Nephron progenitor cell (in vitro differentiated cells): ENCODE measurements around the gene SNX20.

Experiments used
- DNase-seq: peaks from one replicate; pipeline ENCODE4 v3.0.0; 2021
- H3K27ac Mint-ChIP-seq: 2 replicates; pipeline ENCODE4 v1.8.0; 2021; ENCODE audit warnings: mild to moderate bottlenecking, moderate library complexity, mixed read lengths
- H3K27me3 Mint-ChIP-seq: 2 replicates; pipeline ENCODE4 v1.8.0; 2021; ENCODE audit warnings: mild to moderate bottlenecking, low read depth, mixed read lengths; ENCODE audit not compliant: poor library complexity
- H3K36me3 Mint-ChIP-seq: 2 replicates; pipeline ENCODE4 v1.8.0; 2021; ENCODE audit warnings: low read depth, mixed read lengths
- H3K4me1 Mint-ChIP-seq: 2 replicates; pipeline ENCODE4 v1.8.0; 2021; ENCODE audit warnings: mixed read lengths
- H3K4me3 Mint-ChIP-seq: 2 replicates; pipeline ENCODE4 v1.8.0; 2021; ENCODE audit warnings: mild to moderate bottlenecking, moderate library complexity, mixed read lengths
- H3K9me3 Mint-ChIP-seq: 2 replicates; pipeline ENCODE4 v1.8.0; 2021; ENCODE audit warnings: mild to moderate bottlenecking, moderate library complexity, mixed read lengths
- TF ChIP-seq, protein P1 (sequence below): fragments of 200-600 bp; sonication (generic); IDR thresholded peaks from 2 replicates; pipeline ENCODE4 v1.5.0; 2021; ENCODE audit warnings: antibody characterized with exemption

SNX20 gene

DNA sequence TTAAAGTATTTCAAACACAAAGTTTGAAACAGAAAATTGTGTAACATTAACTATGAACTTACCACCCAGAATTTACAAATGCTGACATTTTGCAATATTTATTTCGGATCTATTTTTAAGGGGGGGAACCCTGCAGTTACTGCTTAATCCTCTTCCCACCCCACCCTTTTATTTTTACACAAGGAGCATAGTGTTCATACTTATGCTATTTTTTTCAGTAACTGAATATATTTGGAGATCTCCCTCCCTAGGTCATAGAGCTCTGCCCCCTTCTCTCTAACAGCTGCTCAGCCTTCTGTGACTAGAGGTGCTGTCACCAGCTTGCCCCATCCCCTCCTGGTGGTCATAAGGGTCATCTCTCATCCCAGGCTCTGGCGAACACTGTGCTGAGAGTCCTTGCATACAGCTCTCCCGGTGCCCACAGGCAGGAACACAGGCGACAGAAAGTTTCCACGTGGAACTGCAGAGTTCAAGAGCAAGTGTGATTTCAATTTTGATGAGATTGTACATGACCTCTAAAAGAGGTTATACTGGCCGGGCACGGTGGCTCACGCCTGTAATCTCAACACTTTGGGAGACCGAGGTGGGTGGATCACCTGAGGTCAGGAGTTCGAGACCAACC lies 44.2 kb downstream of the SNX20 start:
- H3K36me3 Mint-ChIP-seq: peaks cover 19% of the 10 kb centered on the region
- TF ChIP-seq, protein P1, sequence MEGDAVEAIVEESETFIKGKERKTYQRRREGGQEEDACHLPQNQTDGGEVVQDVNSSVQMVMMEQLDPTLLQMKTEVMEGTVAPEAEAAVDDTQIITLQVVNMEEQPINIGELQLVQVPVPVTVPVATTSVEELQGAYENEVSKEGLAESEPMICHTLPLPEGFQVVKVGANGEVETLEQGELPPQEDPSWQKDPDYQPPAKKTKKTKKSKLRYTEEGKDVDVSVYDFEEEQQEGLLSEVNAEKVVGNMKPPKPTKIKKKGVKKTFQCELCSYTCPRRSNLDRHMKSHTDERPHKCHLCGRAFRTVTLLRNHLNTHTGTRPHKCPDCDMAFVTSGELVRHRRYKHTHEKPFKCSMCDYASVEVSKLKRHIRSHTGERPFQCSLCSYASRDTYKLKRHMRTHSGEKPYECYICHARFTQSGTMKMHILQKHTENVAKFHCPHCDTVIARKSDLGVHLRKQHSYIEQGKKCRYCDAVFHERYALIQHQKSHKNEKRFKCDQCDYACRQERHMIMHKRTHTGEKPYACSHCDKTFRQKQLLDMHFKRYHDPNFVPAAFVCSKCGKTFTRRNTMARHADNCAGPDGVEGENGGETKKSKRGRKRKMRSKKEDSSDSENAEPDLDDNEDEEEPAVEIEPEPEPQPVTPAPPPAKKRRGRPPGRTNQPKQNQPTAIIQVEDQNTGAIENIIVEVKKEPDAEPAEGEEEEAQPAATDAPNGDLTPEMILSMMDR: no peak
- H3K4me1 Mint-ChIP-seq: peaks cover 65% of the 10 kb centered on the region
- no peaks in the 10 kb centered on the region for H3K9me3 Mint-ChIP-seq
- no peak overlapping the region for H3K4me3 Mint-ChIP-seq
- no peak for DNase-seq
- H3K27me3 Mint-ChIP-seq: peaks cover 5% of the 10 kb centered on the region
- H3K27ac Mint-ChIP-seq: no peak overlapping the region

DNA sequence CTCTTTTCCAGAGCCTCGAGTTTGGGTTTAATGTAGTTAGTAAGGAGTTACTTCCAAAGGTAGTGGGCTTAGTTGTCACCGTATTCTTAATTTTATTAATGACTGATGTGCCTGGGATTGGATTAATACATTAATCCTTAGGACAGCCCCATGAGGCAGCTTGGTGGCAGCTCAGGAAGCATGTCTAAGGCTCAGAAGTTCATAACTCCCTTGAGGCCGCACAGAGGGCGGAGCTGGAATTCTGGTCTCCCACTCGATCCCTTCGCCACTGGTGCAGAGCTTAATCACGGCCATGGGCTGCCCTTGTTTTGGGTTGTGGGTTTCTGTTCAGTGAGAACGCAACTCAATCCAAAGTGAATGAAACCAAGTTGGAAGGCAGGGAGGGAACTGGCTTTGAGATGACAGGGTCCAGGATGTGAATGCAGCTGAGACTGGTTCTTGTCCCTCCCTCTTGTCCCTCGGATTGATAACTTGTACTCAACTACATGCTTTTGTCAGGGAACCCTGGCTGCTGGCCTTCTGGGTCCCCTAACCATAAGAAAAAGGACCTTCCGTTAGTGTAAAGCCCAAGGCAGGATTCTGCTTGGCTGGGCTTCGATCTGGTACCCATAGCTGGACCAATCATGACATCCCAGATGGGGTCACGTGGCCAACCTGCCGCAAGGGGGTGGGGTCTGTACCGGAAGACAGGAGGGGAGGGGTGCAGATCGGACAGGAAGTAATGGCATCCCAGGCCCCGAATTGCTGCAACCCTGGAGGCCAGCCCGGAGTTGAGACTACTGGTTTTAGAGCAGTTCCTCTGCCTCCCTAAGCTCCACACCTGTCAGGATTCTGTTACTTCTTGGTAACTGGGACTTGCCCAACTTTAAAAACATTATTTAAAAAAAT lies 45.4 kb downstream of the SNX20 start:
- peak overlapping the region; percentile 94 for H3K27ac Mint-ChIP-seq
- no peak overlapping the region for H3K4me3 Mint-ChIP-seq
- peaks cover 25% of the 10 kb centered on the region for H3K36me3 Mint-ChIP-seq
- TF ChIP-seq, protein P1: no peak
- peaks cover 70% of the 10 kb centered on the region for H3K4me1 Mint-ChIP-seq
- DNase-seq: no peak
- peaks cover 5% of the 10 kb centered on the region for H3K27me3 Mint-ChIP-seq
- H3K9me3 Mint-ChIP-seq: no peaks in the 10 kb centered on the region

DNA sequence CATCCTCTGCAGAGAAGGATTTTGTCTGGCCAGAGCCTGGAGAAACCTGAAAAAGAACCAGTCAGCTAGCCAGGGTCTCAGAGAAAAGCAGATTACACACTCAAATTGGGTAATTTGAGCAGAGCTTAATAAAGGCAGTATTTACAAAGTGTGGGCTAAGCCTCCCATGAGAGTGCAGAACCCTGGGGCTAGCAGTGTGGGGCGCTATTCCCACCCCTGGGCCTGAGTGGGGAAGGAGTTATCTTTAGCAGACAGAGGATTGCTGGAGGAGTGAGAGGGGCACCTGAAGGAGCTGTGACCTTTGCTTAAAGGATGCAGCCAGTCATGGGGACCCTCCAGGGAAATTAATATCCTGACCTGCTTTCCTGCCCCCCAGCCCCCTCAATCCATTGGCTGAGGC lies 46.2 kb downstream of the SNX20 start:
- Mint-ChIP-seq H3K4me3 (no peak overlapping the region), H3K27me3 (peaks cover 5% of the 10 kb centered on the region), H3K4me1 (peaks cover 62% of the 10 kb centered on the region), H3K27ac (peak overlapping the region; percentile 94), H3K9me3 (no peaks in the 10 kb centered on the region), H3K36me3 (peaks cover 26% of the 10 kb centered on the region)
- TF ChIP-seq, protein P1: no peak
- DNase-seq: no peak

DNA sequence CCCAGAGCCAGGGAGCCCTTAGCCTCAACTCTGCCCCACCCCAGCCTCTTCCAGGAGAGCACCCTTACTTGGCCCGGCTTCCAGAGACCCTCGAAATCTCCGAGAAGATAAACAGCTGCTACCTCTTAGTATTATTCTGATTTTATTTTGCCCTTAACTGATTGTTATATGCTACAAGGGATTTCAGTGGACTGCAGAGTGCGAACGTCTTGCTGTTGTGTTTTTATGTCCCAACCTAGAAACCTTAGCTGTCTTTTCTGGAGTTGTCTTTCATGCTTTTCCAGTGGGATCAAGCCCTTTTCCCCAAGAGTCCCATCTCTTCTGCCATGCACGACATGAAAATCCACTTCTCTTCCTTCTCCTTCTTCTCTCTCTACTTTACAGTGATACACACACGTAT lies 47.0 kb downstream of the SNX20 start:
- peaks cover 5% of the 10 kb centered on the region for H3K27me3 Mint-ChIP-seq
- H3K27ac Mint-ChIP-seq: peak overlapping the region; percentile 73
- DNase-seq: no peak
- TF ChIP-seq, protein P1: no peak
- H3K9me3 Mint-ChIP-seq: no peaks in the 10 kb centered on the region
- peaks cover 53% of the 10 kb centered on the region for H3K4me1 Mint-ChIP-seq
- H3K4me3 Mint-ChIP-seq: no peak overlapping the region
- H3K36me3 Mint-ChIP-seq: peaks cover 33% of the 10 kb centered on the region

DNA sequence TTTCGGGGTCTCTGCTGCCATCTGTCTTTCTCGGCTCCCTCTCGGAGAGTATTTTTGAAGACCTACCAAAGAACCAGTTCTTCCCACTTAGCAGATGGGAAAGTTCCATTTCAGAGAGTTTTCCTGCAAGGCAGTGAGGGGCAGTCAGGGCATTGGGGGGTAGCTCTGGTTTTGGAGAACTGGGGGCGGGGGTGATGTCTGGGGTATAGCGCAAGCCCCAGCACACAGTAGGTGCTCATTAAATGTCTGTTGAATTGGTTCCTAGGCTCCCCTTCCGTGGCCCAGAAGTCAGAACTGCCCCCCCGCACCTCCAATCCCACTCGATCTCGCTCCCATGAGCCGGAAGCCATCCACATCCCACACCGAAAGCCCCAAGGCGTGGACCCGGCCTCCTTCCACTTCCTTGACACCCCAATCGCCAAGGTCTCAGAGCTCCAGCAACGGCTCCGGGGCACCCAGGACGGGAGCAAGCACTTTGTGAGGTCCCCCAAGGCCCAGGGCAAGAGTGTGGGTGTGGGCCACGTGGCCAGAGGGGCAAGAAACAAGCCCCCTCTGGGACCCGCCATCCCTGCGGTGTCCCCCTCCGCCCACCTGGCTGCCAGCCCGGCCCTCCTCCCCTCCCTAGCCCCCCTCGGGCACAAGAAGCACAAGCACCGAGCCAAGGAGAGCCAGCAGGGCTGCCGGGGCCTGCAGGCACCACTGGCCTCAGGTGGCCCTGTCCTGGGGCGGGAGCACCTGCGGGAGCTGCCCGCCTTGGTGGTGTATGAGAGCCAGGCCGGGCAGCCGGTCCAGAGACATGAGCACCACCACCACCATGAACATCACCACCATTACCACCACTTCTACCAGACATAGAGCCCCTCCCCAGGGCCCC lies 47.9 kb downstream of the SNX20 start:
- H3K4me3 Mint-ChIP-seq: no peak overlapping the region
- H3K27me3 Mint-ChIP-seq: peaks cover 5% of the 10 kb centered on the region
- peaks cover 38% of the 10 kb centered on the region for H3K36me3 Mint-ChIP-seq
- no peak for DNase-seq
- peaks cover 45% of the 10 kb centered on the region for H3K4me1 Mint-ChIP-seq
- peak overlapping the region; percentile 50 for H3K27ac Mint-ChIP-seq
- TF ChIP-seq, protein P1: no peak
- no peaks in the 10 kb centered on the region for H3K9me3 Mint-ChIP-seq
